ENCODE measurements around the gene SPATA33.

GRCh38 chr16:89708481-89708931 is 50.9 kb downstream of the SPATA33 start:
- no peak for TF ChIP-seq CTCF (conservative IDR thresholded peaks at IDR 0.05)
- no peak for TF ChIP-seq EZH2 (IDR thresholded peaks at IDR 0.05; ENCODE audit: low read depth)

Data from PC-9 (cell line).